NCI-H524 treated with DMSO at 0.1 percent for 48 hours (cell line): ENCODE data around the gene KBTBD6.
A peak's percentile ranks its signal among the peaks of the same experiment; 100 is the strongest.
"Not testable (repeated sequence)": the region's sequence is repeated elsewhere in the genome, so short reads cannot be mapped to it uniquely, and the experiment has no call there.

Experiments
- DNase-seq: peaks from one replicate; lab custom pipeline; 2025; lab: John Stamatoyannopoulos, UW

The KBTBD6 gene, protein sequence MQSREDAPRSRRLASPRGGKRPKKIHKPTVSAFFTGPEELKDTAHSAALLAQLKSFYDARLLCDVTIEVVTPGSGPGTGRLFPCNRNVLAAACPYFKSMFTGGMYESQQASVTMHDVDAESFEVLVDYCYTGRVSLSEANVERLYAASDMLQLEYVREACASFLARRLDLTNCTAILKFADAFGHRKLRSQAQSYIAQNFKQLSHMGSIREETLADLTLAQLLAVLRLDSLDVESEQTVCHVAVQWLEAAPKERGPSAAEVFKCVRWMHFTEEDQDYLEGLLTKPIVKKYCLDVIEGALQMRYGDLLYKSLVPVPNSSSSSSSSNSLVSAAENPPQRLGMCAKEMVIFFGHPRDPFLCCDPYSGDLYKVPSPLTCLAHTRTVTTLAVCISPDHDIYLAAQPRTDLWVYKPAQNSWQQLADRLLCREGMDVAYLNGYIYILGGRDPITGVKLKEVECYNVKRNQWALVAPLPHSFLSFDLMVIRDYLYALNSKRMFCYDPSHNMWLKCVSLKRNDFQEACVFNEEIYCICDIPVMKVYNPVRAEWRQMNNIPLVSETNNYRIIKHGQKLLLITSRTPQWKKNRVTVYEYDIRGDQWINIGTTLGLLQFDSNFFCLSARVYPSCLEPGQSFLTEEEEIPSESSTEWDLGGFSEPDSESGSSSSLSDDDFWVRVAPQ

DNA sequence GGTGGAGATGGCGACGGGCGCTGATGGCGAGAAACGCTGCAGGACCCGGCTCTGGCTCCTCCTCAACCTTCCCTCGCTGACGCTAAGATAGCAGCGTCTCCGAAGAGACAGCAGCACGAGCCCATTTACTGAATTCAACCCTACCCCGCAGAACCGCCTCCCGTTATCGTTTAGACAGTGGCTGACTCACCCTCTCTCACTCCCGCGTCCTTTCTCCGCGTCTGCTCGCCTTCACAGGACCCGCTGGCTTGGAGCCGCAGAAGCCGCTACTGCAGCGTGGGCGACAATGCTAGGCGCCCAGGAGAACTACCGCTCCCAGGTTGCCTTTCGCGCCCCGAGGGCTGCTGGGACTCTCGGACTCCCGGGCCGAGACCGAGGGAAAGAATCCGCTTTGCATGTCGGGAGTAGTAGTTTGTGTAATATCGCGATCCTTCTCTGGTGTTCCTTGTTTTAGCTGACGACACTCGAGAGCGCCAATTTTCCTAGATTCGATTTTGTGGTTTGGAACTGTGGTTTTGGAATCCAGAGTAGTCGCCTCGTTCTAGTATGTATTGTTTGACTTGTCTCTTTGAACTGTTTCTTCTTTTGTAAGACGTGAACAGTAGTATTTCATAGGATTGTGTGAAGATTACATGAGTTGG, at the start of gene KBTBD6:
TSS of gene KBTBD6 (minus strand) at position 291 of the 641 bp plus-strand sequence. CDS start 291 bp downstream, outside the sequence.
- DNase-seq: peak; percentile 87

DNA sequence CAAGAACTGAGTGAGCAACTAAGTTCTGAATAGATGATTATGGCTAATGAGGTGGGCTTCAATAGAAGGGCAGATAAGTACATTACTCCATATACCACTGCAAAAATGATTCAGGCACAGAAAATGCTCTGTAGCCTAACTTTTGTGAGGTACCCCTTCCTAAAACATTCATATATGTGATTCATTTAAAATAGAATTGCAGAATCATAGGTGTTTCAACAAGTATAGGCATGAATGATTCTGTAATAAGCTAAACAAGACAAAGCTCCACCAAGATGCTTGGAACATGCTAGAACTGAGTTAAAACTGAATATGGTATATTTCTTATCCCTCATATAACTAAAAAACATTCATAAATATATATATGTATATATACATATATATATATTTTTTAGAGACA, 49.6 kb upstream of the KBTBD6 start:
- DNase-seq: no peak

DNA sequence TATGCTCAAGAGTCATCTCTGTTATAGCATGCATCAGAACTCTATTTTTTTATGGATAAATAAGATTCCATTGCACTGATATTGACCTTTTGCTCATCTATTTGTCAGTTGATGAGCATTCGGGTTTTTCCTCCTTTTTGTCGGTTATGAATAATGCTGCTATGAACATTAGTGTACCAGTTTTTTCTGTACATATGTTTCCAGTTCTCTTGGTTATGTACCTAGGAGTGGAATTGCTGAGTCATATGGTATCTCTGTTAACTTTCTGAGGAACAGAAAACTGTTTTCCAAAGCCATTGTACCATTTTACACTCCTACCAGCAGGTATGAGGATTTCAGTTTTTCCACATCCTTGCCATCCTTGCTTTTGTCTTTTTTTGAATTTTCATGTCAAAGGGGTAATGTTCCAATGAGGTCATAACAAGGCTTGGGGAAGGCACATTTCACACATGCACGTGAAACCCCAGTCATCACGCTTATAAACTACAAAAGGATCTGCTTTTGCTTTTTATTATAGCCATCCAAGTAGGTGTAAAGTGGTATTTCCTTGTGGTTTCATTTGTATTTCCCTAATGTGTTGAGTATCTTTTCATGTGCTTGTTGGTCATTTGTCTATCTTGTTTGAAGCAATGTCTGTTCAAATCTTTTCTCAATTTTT, 47.1 kb upstream of the KBTBD6 start:
- DNase-seq: no peak

DNA sequence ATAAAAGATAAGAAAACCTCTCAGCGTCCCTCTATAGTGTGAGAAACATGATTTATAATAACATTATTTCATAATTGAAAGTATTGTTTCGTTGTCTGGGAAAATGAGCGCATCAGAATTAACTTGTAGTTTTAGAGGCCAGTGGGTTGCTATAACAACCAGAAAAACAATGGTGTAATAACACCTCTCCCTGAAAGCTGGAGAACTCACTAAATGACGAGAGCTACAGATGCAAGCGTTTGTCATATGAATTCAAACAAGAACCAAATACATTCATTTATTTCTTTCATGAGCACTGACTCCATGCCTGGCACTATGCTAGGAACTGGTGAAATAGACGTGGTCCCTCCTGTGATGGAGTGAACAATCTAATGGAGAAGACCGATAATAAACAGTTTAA, 45.4 kb upstream of the KBTBD6 start:
- no peak for DNase-seq

DNA sequence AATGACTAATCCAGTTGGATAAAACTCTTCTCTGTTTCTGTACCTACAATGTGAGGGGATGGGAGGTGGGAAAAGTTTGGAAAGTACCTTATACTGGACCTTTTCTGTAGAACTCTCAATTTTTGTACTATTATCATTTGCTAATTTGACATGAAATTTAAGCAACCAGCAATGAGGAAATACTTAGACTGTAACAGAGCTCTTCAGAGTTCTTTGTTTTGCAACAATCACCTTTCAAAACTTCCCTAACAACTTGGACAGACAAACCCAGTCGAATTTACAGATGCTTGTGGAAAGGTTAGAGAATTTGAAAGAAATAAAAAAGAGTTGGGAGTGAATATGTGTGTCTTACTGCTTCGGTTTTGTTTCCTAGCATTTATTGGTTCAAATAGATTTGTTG, 45.0 kb upstream of the KBTBD6 start:
- DNase-seq: no peak

DNA sequence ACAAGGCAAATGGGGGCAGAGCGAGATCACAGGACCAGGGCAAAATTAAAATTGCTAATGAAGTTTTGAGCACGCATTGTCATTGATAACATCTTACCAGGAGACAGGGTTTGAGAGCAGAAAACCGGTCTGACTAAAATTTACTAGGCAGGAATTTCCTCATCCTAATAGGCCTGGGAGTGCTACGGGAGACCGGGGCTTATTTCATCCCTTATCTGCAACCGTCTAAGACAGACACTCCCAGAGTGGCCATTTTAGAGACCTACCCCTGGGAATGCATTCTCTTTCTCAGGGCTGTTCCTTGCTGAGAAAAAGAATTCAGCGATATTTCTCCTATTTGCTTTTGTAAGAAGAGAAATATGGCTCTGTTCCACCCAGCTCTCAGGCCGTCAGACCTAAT, 43.0 kb upstream of the KBTBD6 start:
- not testable (repeated sequence) for DNase-seq

DNA sequence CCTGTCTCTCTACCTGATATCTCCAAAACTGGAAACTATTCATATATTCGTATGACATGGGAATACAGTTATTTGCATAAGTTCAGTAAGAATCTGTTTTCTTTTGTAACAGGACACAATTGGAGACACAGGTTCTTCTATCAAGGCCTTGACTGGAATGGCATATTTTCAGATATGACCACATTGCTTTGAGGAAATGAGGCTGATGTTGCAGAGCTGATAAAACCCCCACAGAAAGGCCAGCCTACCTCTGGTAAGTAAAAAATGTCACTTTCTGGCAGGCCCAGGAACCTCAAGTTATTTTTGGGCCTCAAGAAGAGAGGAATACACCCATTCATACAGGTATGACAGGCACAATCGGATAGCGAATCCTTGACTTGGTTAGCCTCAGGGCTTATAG, 29.5 kb upstream of the KBTBD6 start:
- no peak for DNase-seq

DNA sequence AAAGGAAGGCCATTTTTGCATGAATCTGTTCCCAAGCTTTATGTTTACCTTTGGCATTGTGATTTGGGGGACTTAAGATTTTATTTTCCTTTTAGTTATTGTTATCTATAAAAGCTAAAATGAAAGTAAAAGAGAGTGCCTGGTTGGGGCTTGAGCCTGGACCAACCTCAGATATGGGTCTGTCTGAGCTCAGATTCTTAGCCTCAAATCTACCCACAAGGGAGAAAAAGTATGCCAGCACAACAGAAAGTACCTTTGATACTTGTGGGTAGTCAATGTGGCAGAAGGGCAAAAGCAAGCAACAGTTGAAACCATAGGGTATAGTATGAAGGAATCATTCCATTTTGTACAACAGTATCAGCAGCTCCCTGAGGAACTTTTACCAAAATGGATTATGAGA, 26.6 kb upstream of the KBTBD6 start:
- DNase-seq: no peak

DNA sequence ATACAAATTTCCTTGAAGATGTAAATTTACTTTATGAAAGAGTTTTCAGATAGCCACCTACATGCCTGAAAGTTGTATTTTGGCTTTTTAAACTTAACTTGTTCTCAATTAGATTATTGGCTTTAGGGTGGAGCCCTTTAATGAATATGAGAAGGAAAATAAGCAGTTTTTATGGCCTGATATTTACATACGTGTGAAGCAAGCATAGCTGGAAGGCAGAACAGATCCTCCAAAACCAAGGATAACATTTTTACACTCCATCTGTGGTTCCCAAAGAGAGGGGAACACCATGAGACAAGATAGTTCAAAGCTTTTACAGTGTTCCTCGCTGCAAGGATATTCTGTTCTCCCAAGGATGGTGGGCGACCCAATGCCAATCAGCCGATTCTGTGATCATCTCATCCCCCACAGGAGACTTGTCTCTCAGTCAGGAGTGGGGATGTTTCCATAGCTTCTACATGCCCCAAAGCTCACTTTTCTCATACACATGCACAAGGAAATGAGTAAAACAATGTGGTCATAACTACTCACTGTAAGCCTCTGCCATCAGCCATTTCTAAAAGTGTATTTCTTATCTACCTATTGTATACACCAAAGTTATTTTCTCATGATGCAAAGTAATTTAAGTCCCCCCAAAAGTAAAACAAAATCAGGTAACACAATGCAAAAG, 24.6 kb upstream of the KBTBD6 start:
- DNase-seq: no peak

DNA sequence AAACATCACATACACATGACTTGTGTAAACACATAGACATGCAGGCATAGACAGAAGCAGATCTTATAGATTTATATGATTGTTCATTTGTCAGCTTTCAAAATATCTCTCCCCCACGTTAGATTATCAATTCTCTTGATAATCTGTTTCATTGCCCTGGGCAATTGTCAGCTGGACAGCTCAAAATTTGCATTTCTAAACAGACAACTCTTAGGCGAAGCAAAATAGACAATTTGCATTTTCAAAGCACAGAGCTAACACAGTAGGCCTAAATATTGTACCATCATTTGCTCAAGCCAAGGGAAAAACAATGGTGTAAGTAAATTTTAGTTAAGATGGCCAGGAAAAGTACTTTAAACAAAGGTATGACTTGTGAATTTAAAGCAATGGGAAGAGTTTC, 24.0 kb upstream of the KBTBD6 start:
- DNase-seq: no peak

DNA sequence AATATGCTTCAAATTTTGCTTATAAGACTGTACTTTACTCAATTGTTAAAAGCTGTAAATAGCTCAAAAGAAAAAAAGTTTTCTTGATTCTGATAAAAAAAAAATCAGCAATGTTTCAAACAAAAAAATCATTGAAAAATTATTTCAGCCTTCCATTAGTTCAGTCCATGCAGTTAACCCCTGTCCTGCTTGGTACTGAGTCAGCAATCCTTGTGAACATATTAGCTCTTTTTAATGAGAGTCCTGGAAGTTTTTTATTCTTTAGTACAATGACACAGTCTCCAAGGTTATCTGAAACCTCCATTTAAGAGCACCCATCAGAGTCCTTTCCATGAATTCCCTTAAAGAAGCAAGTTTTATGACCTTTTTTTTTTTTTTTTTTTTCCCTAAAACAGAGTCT, 21.4 kb upstream of the KBTBD6 start:
- no peak for DNase-seq

DNA sequence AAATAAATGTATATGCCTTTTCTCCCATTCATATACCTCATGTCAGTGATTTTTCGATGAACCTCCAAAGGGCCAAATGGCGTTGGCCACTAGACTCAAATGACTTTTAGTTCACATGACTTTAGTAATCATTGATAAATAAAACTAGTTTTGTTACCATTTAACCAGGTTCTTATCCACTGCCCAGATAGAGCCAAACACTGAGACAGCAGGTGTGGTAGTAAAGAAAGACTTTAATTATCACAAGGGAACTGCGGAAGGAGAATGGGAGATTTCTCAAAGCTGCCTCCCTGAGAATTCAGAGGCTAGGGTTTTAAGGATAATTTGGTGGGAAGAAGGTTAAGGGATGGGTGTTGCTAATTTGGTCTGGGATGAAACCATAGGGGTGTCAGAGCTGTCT, 19.4 kb upstream of the KBTBD6 start:
- no peak for DNase-seq

DNA sequence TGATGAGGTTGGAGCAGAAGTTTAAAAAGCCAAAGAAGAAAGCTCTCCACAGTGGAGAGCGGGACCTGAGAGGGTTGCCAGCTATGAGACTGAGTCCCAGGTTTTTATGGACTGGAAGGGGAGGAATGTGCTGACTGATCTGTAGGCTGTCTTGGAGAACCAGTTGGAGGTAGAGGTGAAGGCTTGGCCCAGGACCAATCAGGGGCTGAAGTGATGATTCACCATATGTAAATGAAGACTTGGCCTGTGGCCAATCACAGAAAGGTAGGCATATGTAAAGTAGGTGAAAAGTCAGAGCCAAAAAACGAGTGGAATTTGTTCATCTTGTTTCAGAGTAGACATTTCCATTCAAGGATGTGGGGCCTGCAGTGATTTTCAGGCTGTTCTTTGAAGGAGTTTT, 17.5 kb upstream of the KBTBD6 start:
- no peak for DNase-seq

DNA sequence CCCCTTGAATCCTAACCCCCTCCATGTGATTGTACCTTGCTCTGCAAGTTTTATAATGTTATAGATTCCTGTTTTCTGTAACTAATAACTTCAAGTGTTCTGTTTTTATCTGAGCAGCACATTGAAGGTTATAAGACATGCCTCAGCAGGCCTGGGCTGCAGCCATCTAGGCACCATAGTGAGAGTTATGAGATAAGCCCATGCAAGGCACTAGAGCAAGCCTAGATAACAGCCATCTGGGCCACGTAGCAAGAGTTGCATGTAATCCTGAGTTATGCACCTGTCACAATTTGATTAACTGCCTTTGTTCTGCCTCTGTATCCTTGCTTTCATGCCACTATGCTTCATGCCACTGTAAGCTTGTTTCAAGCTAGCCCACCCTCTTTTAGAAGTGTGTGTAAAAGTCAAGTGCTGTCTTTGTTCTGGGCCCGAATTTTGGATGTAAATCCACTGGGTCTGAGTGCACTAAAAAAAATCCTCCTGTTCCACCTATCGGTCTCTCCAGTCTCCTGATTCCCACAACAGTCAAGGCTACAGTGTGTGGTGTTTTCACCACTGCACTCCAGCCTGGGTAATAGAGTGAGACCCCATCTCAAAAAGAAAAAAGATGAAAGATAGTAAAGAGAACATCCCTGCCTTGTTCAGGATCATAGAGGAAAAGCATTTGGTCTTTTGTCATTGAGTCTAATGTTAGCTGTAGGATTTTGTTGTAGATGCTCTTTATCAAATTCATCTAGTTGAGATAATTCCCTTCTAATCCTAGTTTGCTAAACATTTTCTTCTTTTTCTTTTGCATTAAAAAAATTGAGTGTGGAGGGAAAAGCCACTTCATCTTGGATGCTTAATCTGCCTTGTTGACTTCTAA, 16.0 kb upstream of the KBTBD6 start:
- no peak for DNase-seq

DNA sequence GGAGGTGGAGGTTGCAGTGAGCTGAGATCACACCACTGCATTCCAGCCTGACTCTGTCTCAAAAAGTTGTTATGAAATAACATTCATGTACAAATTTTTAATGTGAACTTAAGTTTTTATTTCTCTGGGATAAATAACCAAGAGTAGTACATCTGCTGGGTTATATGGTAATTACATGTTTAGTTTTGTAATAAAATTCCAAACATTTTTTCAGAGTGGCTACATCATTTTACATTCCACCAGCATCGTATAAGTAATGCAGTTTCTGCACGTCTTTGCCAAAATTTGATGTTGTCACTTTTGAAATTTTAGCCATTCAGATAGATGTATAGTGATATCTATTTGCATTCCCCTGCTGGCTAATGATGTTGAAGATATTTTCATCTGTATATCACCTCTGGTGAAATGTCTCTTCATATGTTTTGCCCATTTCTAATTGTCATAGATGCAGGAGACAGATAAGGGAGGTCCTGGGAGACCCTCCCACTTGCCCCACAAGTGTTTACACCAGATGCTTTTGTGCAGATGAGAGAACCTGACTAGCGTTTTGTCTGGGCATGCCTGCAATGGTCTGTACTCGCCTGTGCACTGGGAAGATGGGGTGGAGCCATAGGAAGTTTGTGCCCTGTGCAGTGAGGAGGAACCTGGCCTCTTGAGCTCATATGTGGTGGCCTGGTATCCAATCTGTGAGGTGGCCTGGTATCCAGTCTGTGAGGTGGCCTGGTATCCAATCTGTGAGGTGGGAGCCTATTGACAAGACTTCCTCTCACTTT, 12.7 kb upstream of the KBTBD6 start:
- DNase-seq: no peak

DNA sequence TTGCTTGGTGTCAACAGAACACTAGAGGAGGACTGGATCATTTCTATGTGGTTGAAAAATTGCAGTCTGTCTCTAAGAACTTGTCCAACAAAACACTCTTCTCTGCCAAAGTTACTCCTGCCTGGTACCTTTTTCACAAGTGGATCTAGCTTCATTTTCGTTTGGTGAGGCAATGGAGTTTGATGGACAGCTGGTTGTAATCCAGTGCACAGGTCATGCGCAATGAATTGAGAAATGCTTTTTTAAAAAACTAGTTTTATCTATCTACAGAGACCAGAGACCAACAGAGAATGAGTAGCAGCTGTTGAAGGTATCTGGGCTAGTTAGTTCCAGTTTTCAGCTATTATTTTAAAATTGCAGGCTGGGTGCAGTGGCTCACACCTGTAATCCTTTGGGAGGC, 12.0 kb upstream of the KBTBD6 start:
- no peak for DNase-seq

DNA sequence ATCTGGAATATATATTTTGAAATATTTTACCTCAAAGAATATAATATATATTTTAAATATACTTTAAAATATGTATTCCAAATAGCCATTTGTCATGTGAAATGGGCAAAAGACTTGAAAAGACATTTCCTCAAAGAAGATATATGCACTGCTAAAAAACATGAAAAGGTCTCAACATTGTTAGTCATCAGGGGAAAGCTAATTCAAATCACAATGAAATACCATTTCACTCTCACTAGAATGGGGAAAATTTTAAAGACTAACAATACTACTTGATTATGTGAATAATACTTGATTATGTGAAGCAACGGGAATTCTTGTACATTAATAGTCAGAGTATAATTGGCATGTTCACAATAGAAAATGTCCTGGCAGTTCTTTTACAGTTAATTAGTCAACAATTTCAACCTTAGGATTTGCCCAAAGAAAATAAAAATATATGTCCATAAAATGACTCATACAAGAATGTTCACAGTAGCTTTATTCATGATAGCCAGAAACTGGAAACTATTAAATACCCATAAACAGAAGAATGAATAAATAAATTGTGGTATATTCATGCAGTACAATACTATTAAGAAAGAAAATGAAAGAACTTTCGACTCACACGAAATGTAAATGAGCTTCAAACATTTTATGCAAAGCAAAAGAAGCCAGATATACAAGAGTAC, 6.8 kb upstream of the KBTBD6 start:
- no peak for DNase-seq

DNA sequence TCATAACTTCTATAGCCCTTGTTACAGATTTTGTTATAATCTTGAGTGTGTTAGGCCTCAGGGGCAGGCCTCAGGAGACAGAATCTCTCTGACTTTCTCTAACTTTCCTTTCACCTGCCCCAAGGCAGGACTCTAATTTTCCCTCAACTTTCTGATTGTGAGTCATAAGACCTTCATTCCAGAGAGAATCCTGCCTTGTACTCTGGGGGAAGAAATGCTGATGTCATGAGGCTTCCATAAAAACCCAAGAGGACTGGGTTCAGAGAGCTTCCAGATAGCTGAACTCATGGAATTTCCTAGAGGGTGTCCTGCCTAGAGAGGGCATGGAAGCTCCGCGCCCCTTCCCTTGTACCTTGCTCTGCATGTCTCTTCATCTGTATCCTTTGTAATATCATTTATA, 5.3 kb upstream of the KBTBD6 start:
- DNase-seq: no peak

DNA sequence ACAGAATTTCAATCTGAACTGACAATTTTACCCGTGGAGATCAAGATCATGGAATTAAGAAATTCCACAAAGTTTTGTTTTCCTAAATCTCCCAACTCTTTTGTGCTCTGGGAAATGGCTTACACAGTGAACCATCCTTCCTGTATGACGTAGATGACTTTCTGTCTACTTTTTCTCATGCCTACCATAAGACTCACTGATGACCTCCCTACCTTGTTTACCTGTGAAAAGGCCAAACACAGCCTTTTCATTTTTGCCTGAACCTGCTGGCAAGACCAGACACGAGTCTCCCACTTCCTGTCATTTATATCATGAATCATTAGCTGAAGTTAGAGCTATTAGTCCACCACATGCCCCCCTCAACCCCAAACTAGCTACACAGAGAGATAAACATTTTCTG, 4.6 kb upstream of the KBTBD6 start:
- DNase-seq: no peak
